HepG2 (cell line): ENCODE measurements around the gene BIRC3.

Experiments used
- DNMT1 ChIP-seq: sonication (generic); formaldehyde crosslinking; IDR thresholded peaks from 2 replicates; pipeline ENCODE4 v1.5.1; 2020; ENCODE audit warnings: mild to moderate bottlenecking, missing genetic modification reagents
- DNMT3B ChIP-seq: conservative IDR thresholded peaks from 2 replicates; pipeline ENCODE4 v1.6.1; 2016; ENCODE audit warnings: missing biosample characterization, control low read depth
- EP300 ChIP-seq, 3 experiments: sonication (generic) in 1 of 3; formaldehyde crosslinking in 1 of 3; IDR thresholded peaks; 2 replicates each; pipeline versions ENCODE4 v1.5.1 to v1.6.1; 2011 to 2020; ENCODE audit warnings: low read depth in 2 of 3, low read length in 2 of 3, borderline replicate concordance in 1 of 3, improper control_type of control experiment in 1 of 3, mild to moderate bottlenecking in 1 of 3, missing genetic modification reagents in 1 of 3, moderate library complexity in 1 of 3
- EZH2 ChIP-seq: conservative IDR thresholded peaks from 2 replicates; pipeline ENCODE4 v1.6.1; 2012; ENCODE audit warnings: mild to moderate bottlenecking, low read depth, low read length, moderate library complexity
- KLF6 ChIP-seq: IDR thresholded peaks from 2 replicates; pipeline ENCODE4 v1.8.0; 2016; ENCODE audit warnings: missing biosample characterization, missing genetic modification reagents
- NFRKB ChIP-seq: fragments of 450-650 bp; IDR thresholded peaks from 2 replicates; pipeline ENCODE4 v1.6.1; 2017
- POLR2A ChIP-seq, 2 experiments: IDR thresholded peaks; 2 replicates each; pipeline ENCODE4 v1.6.1; 2011; ENCODE audit warnings: low read depth in 2 of 2, low read length in 2 of 2, mild to moderate bottlenecking in 1 of 2, moderate library complexity in 1 of 2; ENCODE audit not compliant: insufficient read depth in 1 of 2
- SP1 ChIP-seq, 2 experiments: fragments of 450-650 bp in 1 of 2; sonication (generic) in 1 of 2; formaldehyde crosslinking in 1 of 2; IDR thresholded peaks; 2 replicates each; pipeline versions ENCODE4 v1.4.0 to v1.6.1; 2016 to 2020; ENCODE audit warnings: missing genetic modification reagents in 1 of 2
- TEAD2 ChIP-seq: sonication (generic); formaldehyde crosslinking; IDR thresholded peaks from 2 replicates; pipeline ENCODE4 v1.9.0; 2021; ENCODE audit warnings: missing genetic modification reagents
- ZFX ChIP-seq: sonication (generic); formaldehyde crosslinking; IDR thresholded peaks from 2 replicates; pipeline ENCODE4 v1.4.0; 2020; ENCODE audit warnings: mild to moderate bottlenecking, low read depth, missing genetic modification reagents, moderate library complexity
- ZNF562 ChIP-seq: sonication (generic); formaldehyde crosslinking; IDR thresholded peaks from 2 replicates; pipeline ENCODE4 v1.8.0; 2022; ENCODE audit warnings: missing genetic modification reagents, borderline replicate concordance
- TF ChIP-seq, protein P1 (sequence below), 2 experiments: IDR thresholded peaks; 2 replicates each; pipeline ENCODE4 v1.6.1; 2011 to 2012; ENCODE audit warnings: low read length in 2 of 2, borderline replicate concordance in 1 of 2, low read depth in 1 of 2, mild to moderate bottlenecking in 1 of 2, moderate library complexity in 1 of 2
- TF ChIP-seq, protein P2 (sequence below): sonication (generic); formaldehyde crosslinking; IDR thresholded peaks from 2 replicates; pipeline ENCODE4 v1.5.0; 2020; ENCODE audit warnings: mild to moderate bottlenecking, missing genetic modification reagents, moderate library complexity

DNA sequence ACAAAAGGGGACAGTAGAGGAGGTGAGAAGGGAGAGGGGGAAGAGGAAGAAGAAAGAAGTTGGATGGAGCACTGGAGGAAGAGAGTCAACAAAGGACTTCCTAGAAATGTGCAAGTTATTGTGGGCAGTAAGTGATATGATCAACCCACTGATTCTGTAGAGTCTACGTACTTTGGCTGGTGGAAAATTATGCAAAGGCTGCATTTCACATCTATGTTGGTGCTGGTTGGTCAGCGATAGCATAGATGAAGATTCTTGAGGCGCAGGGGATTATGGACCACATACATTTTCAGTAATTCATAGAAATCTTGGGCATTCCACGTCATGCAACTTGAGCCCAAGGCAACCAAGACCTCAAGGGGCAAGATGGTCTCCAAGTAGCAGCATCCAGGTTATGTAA is 12.6 kb upstream of the BIRC3 start:
- no peak for TF ChIP-seq POLR2A (IDR thresholded peaks at IDR 0.05; ENCODE audit: insufficient read depth in 1 of 2, low read depth in 2 of 2, low read length in 2 of 2)
- no peak for TF ChIP-seq ZFX (CRISPR knock-in tag)
- TF ChIP-seq DNMT1: no peak
- TF ChIP-seq ZNF562 (CRISPR knock-in tag): no peak
- TF ChIP-seq, protein P1, sequence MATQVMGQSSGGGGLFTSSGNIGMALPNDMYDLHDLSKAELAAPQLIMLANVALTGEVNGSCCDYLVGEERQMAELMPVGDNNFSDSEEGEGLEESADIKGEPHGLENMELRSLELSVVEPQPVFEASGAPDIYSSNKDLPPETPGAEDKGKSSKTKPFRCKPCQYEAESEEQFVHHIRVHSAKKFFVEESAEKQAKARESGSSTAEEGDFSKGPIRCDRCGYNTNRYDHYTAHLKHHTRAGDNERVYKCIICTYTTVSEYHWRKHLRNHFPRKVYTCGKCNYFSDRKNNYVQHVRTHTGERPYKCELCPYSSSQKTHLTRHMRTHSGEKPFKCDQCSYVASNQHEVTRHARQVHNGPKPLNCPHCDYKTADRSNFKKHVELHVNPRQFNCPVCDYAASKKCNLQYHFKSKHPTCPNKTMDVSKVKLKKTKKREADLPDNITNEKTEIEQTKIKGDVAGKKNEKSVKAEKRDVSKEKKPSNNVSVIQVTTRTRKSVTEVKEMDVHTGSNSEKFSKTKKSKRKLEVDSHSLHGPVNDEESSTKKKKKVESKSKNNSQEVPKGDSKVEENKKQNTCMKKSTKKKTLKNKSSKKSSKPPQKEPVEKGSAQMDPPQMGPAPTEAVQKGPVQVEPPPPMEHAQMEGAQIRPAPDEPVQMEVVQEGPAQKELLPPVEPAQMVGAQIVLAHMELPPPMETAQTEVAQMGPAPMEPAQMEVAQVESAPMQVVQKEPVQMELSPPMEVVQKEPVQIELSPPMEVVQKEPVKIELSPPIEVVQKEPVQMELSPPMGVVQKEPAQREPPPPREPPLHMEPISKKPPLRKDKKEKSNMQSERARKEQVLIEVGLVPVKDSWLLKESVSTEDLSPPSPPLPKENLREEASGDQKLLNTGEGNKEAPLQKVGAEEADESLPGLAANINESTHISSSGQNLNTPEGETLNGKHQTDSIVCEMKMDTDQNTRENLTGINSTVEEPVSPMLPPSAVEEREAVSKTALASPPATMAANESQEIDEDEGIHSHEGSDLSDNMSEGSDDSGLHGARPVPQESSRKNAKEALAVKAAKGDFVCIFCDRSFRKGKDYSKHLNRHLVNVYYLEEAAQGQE (IDR thresholded peaks at IDR 0.05; ENCODE audit: borderline replicate concordance in 1 of 2, low read depth in 1 of 2, low read length in 2 of 2): no peak
- TF ChIP-seq SP1 (IDR thresholded peaks at IDR 0.05): no peak
- no peak for TF ChIP-seq SP1 (CRISPR knock-in tag; IDR thresholded peaks at IDR 0.05)
- TF ChIP-seq, protein P2, sequence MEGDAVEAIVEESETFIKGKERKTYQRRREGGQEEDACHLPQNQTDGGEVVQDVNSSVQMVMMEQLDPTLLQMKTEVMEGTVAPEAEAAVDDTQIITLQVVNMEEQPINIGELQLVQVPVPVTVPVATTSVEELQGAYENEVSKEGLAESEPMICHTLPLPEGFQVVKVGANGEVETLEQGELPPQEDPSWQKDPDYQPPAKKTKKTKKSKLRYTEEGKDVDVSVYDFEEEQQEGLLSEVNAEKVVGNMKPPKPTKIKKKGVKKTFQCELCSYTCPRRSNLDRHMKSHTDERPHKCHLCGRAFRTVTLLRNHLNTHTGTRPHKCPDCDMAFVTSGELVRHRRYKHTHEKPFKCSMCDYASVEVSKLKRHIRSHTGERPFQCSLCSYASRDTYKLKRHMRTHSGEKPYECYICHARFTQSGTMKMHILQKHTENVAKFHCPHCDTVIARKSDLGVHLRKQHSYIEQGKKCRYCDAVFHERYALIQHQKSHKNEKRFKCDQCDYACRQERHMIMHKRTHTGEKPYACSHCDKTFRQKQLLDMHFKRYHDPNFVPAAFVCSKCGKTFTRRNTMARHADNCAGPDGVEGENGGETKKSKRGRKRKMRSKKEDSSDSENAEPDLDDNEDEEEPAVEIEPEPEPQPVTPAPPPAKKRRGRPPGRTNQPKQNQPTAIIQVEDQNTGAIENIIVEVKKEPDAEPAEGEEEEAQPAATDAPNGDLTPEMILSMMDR (CRISPR knock-in tag): no peak
- no peak for TF ChIP-seq EP300 (IDR thresholded peaks at IDR 0.05; ENCODE audit: low read depth in 2 of 2, low read length in 2 of 2)
- no peak for TF ChIP-seq EP300 (CRISPR knock-in tag; IDR thresholded peaks at IDR 0.05; ENCODE audit: borderline replicate concordance)
- TF ChIP-seq EZH2: no peak
- no peak for TF ChIP-seq TEAD2
- TF ChIP-seq NFRKB: no peak
- no peak for TF ChIP-seq DNMT3B (CRISPR knock-in tag)
- no peak for TF ChIP-seq KLF6 (CRISPR knock-in tag)
